Stimulated activated CD4-positive, alpha-beta T cell treated with anti-CD3 and anti-CD28 coated beads, Interleukin-1b, Interleukin-23, amount 100 ng/mL, for 4 hours (primary cell): ENCODE measurements around the gene GNB1.
"Not testable (repeated sequence)": the region's sequence is repeated elsewhere in the genome, so short reads cannot be mapped to it uniquely, and the experiment has no call there.

Experiments used
- DNase-seq, 2 donors: peaks; one replicate each; pipeline ENCODE4 v3.0.0-alpha.2; 2020; ENCODE audit warnings: low read depth in 2 of 2

The GNB1 gene

DNA sequence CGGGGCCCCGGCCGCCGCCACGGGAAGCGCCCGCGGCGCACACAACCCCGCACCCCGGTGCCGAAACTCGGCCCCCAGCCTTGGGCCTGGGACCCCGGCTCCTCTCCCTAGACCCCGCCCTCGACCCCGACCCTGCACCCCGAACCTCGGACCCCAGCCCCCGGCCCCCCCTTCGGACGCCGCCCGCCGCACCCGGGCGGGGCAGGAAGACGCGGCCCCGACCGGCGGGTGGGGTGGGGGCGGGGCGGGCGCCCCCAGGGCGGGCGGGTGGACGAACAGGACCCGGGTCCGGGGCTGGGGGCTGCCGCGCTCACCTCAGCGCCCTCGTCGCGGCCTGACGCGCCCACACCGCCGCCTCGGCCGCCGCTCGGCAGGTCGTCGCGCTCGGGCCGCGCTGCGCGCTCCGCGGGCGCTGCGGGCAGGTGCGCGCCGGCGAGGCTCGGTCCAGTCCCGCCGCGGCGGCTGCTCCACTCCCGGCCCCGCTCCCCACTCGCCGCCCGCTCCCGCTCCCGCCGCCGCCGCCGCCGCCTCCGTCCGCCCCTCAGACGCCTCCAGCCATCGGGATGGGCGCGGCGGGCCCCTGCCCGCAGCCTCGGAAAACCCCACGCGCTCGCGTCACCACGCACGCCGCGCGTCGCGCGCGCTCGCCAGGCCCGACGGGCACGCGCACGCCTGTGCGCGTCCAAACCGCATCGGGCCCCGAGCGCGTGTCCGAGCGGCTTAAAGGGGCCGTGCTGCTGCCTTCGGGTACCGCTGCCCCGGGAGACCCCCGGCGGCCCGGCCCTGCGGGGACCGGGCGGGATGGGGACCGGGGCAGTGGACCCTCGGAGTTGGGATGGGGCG is at the start of gene GNB1:
Gene GNB1, minus strand, starts transcription at position 582 of the 843 bp plus-strand sequence. CDS start 65,634 bp downstream, outside the sequence.
- peak; percentile 81 to 86 for DNase-seq

- no peak for DNase-seq
Measured at GRCh38 chr1:1940123-1940425, 49.2 kb upstream of the GNB1 start.

- no peak for DNase-seq
Measured at GRCh38 chr1:1939296-1940122, 48.6 kb upstream of the GNB1 start.

GRCh38 chr1:1938613-1939295 is 47.9 kb upstream of the GNB1 start:
- no peak for DNase-seq

GRCh38 chr1:1938276-1938573 is 47.3 kb upstream of the GNB1 start:
- DNase-seq = no peak

DNA sequence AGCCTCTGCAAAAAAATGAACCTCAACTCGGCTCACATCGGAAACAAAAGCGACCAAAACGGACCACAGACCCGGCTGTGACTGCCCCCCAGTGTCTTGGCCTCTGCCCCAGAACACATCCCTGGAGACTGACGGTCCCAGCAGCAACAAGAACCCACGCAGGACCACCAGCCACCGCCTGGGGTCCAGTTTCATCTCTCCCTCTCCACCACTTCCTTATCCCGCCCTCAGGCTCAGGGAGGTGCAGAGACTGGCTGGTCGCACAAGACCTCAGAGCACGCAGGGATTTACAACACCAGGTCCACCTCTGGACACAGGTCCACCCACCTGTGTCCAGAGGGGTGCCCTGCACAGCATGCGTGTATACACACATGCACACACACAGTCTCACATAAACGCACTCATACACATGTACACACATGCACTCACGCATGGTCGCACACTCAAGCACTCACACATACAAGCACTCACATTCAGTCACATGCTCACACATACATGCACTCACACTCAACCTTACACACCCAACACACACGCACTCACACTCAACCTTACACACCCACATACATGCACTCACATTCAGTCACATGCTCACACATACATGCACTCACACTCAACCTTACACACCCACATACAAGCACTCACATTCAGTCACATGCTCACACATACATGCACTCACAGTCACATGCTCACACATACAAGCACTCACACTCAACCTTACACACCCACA is 46.8 kb upstream of the GNB1 start:
- no peak for DNase-seq

- no peak for DNase-seq
Measured at GRCh38 chr1:1937061-1937460, 46.2 kb upstream of the GNB1 start.

GRCh38 chr1:1934848-1935247 is 44.0 kb upstream of the GNB1 start:
- DNase-seq = not testable (repeated sequence)

GRCh38 chr1:1929639-1930545 is 39.0 kb upstream of the GNB1 start:
- no peak for DNase-seq

DNA sequence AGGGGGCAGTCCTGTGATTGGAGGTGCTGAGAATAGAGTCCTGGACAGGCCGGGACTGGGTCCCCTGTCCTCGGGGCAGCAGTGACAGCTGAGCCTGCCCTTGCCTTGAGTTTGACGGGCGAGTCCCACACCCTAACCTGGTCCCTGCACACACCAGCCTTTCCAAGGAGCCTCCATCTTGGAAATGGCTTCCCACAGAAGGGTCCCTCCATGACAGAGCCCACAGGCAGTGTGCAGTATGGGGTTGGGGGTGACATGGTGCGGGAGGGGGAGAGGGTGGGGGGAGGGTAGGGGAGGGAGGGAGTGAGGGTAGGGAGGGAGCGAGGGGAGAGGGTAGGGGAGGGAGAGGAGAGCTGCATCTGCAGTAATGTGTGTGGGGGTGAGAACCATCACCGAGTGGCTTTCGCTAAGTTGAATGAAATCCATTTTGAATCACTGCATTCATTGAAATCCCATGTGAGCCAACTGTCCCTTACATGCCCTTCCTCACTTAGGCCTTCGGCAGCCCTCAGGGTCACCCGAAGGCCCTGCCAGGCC is 38.3 kb upstream of the GNB1 start:
- DNase-seq = no peak

DNA sequence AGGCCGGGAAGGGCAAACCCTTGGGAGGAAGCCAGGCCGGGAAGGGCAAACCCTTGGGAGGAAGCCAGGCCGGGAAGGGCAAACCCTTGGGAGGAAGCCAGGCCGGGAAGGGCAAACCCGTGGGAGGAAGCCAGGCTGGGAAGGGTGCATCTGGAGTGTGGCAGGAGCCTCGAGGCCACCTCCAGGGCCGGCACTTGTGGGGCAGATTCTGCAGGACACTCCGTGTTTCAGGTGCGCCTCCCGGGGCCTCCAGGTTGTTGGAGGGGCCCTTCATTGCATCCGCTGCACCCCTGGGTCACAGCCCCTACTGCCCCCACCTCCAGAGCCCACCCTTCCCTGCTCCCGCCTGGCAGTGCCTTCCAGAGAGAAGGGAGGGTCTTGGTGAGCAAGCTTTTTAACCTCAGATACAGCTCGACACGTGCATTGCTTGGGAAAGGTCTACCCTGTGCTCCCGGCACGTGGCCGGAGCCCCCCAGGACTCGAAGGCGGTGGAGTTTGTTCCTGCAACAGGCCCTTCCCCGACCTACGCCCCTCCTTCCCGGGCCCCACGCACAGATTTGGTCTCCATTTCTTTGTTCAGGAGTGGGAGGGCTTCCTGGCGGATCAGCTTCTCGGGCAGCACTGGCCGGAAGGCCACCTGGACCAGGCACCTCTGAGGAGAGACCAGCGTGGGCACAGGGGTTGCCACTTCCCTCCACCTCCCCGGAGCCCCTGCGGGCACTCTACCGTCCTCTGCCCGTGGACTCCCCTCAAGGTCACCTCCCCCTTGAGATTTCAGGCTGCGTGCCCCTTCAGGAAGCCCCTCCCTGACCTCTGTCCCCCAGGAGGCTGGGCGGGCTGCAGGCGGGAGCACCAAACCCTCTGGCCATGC is 37.6 kb upstream of the GNB1 start:
- no peak for DNase-seq

- DNase-seq = no peak
Measured at GRCh38 chr1:1927751-1928150, 36.9 kb upstream of the GNB1 start.

GRCh38 chr1:1926886-1927660 is 36.2 kb upstream of the GNB1 start:
- DNase-seq = no peak

- no peak for DNase-seq
Measured at GRCh38 chr1:1926346-1926811, 35.5 kb upstream of the GNB1 start.

- no peak for DNase-seq
Measured at GRCh38 chr1:1925437-1926345, 34.8 kb upstream of the GNB1 start.

- no peak for DNase-seq
Measured at GRCh38 chr1:1924849-1925248, 34.0 kb upstream of the GNB1 start.

DNA sequence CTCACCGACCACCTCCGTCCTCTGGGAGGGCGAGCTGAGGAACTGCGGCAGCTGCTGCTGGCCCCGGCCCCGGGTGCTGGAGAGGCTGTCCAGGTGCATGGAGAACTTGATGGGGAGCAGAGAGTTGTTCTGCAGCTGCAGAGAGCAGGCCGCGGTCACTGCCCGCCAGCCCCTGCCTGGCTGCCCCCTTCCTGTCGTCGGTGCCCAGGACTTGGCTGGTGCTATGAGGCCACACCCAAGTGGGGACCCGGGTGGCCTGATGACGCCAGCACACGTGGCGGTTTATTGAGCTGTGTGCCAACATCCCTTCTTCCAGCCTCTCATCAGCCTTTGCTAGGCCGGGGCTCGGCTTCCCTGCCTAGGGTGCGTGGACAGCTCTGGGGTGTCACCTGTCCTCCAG is 33.5 kb upstream of the GNB1 start:
- no peak for DNase-seq
